Fibroblast of gingiva (primary cell): ENCODE measurements around the gene FOXD3.
A peak's percentile ranks its signal among the peaks of the same experiment; 100 is the strongest.

Source experiments
- DNase-seq: peaks from one replicate; pipeline ENCODE4 v3.0.0-alpha.2; 2011; ENCODE audit warnings: low read depth

The FOXD3 gene

DNA sequence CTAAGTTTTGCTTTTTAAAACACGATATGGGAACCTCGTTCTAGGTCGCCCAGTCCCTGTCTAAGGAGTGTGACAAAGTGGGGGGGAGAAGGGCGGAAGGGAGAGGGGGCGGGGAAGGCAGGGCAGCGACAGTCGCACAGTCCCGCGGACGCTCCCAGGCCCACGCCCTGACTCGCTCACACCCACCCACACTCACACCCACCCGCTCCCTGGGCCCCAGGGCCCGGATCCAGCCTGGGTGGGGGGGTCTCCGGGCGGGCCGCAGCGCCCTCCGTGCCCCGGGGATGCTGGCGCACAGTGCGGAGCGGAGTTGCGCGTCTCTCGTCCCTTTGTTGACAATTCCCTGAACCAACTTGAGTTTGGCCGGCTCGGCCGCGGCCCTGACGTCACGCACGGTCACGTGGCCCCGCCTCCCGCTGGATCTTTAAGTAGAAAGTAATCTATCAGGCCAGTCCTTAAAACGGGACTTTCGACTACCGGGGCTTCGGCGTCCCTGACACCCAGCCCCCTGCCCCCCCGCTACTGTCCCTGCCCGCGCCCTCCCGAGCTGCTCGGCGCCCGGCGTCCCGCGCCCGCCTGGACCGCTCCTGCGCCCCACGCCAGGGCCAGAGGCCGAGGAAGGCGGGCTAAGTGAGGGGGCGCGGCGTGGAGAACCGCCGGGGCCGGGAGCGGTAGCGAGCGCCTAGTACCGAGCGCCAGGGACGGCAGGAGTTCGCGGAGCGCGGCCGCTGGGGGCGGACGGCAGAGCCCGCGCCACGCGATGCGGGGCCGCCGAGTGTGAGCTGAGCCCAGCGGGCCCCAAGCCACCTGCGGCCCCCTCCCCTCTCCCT is at the start of gene FOXD3:
FOXD3 (plus strand) TSS at position 454 of the 830 bp plus-strand sequence. CDS start 492 bp downstream, outside the sequence.
- DNase-seq, result peak; percentile 31

DNA sequence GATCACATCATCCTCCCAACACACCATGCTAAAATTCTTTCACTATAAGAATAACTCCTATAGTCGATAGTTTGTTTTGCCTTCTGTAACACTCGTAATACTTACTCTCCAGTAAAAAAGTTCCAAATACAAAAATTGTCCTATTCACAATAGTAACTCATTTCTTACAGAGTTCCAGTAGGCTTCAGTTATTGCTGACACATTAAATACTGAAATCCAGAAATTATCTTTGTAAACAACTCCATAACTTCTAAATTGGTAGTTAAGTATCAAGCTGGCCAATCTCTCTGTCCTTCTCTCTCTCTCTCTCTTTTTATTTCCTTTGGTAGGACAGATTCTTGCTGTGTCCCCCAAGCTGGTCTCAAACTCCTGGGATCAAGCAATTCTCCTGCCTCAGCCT is 49.6 kb upstream of the FOXD3 start:
- DNase-seq, result no peak

DNA sequence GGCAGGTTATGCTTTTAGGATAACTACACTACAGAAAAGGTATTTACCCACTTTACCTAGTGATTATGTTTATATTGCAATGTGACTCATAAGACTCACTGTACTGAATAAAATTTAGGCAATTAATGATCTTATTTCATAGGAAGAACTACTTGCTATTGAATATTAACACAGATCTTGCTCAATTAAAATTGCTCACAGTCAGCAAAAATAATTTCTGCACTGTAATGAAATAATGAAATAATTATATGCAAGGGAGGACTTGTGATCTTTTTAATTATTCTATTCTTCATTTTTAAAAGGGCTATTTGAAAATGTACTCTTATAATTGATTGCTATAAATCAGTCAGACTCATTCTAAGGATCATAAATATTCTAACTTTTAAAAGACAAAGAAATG is 48.0 kb upstream of the FOXD3 start:
- no peak for DNase-seq

DNA sequence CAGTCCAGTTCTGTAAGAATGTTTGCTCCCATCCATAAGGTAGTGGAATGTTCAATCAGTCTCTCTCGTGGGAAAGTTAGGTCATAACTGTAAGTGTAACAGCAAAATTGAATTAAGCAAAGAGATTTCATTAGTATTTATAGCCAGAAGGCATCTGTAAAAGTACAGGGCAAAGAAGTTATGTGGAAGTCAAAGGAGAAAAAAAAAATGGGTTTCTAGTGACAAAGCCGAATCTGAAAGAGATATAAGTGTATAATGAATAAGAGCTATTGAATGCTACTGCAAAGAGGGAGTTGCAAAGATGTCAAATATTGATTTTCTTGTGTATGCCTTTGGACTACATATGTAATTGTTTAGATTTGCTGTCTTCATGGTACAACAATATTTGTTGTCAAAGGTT is 47.4 kb upstream of the FOXD3 start:
- no peak for DNase-seq

DNA sequence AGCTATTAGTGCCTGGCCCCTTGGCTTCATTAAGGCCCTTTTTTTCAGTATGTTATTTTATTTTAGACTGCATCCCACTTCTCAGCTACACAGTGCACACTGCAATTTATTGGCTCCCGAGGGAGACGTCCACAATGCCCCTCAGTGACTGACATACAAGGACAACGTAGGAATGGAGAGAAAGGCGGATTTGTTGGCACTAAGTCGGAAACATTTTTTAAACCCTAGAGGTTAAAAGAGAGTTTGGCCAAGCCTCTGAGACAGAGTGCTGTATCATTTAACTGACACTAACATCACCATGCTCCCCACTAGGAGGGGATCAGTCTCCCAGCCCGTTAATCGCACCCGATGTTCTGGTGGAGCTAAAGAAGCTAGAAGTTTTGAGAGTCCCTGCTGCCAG is 45.7 kb upstream of the FOXD3 start:
- DNase-seq, result no peak

DNA sequence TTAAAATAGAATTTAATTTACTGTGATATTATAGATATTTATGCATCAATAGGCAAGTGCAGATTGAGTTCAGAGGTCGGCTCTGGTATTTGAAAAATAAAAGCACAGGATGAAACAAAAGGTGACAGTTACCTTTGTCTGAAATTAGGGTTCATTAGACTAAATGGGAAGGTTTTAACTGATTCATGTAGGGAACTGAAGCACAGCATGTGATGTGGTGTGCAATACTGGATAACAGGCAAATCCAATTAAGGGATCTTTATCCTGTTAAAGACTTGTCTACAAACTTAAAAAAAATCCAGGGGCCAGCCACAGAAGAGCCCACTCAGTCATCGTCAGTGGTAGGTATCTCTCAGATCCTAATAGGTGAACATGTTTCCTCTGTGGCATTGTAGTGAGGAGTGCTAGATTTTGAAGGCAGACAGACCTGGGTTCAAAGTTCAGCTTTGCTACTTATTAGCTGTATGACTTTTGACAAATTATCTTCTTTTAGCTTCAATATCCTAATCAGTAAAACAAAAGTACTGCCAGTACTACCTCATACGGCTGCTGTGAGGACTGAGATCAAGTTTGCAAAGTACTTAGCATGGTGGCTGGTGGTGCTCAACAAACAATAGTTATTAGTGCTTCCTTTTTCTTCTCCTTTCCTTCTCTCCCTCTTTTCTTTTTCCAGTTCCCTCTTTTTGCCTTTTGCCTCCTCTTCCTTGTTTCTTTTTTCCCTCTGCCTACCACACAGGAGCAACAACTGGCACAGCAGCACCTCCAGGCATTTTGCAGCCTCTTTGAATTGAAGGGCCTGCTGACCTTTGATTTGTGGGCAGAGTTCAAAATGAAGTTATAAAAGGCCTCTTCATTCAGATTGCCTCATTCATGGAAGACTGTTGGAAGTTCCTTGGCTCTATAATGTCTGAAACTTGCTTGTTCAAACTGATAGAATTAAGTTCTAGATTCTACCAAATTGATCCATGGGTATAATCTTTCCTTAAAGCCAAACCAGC is 44.9 kb upstream of the FOXD3 start:
- DNase-seq, result no peak

DNA sequence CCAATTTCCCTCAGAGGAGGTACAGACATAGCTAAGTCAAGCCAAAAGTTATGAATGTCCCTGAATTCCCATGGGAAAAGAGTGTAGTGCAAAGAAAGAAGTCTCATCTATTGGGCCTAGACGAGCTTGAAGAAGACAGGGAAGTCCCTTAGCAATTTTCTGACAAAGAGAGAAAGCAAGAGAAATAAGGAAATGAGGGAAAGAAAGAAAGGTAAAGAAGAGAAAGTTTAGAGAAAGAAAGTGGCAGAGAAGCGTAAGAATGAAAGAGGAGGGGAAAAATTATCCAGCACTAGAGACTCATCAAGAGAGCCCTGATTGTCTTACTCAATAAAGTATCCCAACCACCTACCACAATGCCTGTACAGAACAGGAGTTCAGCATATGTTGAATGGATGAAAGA is 40.6 kb upstream of the FOXD3 start:
- DNase-seq, result no peak

DNA sequence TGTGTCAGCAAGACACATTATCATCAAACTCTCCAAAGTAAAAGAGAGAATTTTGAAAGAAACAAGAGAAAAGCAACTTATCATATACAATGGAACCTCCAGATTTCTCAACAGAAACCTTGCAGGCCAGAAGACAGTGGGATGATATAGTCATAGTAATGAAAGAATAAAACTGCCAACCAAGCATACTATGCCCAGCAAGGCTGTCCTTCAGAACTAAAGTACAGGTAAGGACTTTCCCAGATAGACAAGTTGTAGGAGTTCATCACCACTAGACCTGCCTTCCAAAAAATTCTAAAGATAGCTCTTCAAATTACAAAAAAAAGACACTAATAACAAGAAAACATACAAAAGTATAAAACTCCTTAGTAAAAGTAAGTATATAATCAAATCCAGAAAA is 33.2 kb upstream of the FOXD3 start:
- no peak for DNase-seq

DNA sequence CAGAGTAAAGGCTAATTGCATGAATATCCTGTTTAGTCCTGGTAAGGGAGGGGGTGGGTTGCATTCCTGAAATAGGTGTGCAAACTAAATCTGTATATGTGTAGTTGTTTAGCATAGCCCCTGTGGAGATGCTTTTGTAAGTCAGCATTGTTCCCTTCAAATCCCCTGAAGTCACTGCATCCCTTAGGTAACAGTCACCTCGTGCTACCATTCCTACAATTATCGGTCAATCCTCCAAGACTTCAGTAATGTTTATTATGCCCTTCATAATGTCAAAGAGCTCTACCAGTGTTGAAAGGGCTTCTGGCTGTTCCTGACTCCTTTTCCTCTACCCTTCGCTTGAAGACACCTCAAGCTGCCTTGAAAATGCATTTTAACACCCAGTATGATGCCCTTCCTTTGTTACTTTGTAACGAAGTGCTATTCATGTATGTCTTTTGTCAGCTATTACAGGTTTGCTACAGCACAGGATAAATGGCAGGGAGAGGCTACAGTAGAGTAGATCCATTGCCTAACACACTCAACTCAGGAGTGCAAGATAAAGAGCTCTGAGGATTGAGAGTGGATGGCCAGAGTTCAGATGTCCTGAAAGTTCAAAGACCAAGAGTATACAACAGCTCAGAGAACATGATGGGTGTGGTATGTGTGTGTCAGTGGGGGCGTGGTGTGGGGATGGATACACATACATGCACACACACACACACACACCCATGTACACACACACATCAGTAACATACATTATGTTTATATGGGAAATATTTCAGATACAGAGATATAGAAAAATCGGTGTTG is 27.4 kb upstream of the FOXD3 start:
- DNase-seq, result no peak

DNA sequence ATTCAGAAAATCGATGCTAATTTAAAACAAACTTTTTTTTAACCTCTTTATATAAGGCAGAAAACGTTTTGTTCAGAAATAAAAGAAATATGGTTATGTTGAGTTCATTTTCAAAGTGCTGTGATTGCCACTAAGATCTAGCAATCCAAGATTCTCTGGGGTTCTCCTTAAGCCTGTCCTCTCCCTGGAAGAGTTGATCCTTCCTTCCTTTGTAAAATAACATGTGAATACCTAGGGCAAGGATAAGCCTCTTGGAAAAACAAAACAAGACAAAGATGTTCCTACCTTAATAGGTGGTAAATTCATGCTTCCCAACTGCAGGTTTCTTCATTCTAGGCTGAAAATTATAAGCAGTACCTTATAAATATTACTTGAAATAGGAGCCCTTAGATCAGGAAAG is 18.0 kb upstream of the FOXD3 start:
- no peak for DNase-seq

DNA sequence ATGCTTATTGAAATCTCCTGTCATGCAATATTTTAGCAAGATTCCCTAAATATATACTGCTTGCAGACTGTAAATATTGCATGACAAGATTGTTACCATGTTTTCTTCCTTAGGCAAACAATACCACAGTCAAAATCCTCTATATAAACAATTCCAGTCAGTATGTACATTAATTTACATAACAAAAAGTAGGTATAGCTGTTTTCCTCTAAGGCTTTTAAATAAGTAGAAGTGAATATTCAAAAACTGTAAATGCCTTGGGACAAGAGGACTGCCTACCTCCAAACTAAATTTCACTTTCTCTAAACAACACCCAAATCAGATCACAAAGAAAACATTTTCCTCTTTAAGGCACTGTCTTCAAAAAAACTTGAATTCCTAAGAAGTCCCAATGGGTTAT is 17.3 kb upstream of the FOXD3 start:
- DNase-seq, result no peak

DNA sequence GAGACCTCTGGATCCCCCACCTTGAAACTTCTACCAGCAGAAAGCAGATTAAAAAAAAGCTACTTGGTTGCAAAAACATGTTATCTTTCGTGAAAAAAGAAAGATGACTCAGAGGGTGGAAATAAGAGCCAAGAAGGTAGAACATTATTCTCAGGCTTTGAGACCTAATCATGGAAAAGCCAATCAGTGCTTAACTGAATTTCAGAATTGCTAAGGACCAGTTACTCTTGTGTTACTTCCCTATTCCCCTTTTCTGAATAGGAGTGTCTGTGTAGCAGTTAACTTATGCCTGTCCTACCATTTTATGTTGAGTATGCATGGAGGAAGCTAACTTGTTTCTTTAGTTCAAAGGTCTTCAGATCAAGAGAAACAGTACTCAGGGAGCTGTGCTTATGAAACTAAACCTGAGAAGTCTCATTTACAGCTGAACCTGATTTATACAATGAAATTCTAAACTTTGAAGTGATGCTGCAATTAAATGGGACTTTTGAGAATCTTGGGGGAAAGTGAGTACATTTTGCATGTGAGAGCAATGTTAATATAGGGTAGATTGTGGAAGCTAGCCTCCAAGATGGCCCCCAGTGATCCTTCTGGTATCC is 15.1 kb upstream of the FOXD3 start:
- DNase-seq, result no peak

DNA sequence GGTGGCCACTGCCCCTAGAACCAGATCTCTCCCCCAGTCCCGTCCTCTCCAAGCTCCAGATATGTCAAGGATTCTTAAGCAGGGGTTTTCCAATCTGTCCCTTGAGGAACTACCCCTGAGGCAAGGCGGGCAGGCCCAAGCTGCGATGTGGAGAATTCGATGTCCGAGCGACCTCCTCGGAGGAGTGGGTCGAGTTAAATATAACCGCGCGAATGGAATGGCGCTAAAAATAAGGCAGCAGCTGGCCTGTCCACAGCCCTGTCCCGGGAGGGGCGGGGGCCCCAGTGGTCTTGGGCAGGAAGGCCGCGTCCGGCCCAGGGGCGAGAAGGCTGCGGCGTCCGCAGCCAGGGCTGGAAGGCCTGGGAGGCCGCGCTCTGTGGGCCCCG is 5.8 kb upstream of the FOXD3 start:
- no peak for DNase-seq

DNA sequence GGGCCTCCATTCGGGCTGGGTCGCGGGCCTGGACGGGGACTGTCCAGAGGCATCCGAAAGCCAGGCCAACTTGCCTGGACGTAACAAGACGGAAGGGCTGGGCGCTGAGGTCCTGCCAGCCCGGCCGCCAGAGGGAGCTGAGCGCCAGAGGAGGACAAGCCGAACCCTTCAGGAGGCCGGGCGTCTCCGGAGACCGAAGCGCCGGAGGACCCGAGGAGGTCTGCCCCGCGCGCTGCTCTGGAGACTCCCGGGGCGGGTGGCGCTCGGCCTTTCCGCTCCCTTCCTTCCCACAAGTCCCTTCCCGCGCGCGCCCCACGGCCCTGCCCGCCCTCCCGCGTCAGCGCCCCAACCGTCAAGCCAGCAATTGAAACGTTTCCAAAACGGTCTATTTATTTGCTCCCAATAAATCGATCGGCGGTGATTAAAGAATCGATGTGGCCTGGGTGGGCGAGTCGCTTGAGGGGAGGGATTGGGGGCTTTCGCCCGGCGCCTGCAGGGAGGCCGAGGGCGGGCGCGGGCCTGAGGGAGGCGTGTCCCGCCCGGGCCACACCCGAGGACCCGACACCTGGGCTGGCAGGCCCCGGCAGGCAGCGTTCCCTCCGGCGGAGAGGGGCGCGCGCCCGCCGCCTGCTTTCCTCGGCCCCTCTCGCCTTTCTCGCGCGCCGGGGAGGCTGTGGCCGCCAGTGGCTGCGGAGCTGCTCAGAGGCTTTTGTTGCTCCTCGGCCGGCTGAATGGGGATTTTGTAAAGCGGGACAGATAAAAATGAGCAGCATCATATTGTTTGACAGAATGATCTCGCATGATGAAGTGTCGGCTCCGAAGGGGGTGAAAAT is 5.2 kb upstream of the FOXD3 start:
- peak; percentile 39 for DNase-seq

DNA sequence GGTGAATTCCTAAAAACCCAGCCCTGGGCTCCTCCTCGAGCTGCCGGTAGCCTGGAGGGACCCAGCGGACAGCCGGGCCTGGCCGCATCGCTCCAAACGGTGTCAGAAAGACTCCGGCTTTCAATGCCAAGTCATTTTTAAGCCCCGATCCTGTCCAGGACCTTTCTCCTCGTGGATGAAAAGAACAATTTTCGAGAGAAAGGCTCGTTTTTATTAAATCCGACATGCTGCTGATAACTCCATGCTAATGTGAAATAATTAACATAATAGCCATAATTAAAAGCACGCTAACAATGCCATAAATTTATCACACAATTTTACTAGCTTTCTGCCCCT is 4.6 kb upstream of the FOXD3 start:
- DNase-seq, result no peak

DNA sequence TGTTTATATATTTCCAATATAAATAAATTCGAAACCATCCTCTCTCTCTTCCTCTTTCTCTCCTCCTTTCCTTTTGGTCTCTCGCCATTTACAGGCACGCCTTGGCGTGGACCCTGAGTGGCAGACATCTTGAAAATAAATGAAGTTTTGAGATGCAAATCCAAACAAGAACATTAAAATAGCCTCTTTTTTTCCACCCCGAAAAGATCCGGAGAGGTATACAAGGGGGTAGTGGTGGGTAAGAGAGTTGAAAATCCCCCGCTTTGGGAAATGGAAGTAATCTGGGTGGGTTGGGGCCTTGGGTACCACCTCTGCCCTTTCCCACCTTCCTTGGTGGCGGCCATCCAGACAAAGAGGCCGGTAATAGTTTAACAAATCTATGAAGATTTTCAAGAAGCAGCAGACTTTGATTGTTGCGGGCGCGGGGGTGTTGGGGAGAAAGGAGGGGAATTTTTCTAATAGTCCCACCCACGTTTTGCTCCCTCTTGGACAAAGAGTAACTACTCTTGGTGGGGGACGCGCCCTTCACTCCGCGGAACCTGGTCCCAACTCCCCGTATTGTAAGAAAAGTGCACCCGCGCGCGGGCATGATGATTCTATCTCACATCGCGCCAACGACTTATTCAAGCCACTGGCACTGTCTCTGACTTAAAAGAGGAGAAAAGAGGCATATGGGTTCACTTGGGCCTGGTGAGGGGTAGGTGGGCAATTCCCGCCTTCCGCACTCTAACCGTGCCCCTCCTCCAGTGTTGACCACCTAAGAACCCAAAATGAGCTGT is 4.0 kb upstream of the FOXD3 start:
- no peak for DNase-seq

DNA sequence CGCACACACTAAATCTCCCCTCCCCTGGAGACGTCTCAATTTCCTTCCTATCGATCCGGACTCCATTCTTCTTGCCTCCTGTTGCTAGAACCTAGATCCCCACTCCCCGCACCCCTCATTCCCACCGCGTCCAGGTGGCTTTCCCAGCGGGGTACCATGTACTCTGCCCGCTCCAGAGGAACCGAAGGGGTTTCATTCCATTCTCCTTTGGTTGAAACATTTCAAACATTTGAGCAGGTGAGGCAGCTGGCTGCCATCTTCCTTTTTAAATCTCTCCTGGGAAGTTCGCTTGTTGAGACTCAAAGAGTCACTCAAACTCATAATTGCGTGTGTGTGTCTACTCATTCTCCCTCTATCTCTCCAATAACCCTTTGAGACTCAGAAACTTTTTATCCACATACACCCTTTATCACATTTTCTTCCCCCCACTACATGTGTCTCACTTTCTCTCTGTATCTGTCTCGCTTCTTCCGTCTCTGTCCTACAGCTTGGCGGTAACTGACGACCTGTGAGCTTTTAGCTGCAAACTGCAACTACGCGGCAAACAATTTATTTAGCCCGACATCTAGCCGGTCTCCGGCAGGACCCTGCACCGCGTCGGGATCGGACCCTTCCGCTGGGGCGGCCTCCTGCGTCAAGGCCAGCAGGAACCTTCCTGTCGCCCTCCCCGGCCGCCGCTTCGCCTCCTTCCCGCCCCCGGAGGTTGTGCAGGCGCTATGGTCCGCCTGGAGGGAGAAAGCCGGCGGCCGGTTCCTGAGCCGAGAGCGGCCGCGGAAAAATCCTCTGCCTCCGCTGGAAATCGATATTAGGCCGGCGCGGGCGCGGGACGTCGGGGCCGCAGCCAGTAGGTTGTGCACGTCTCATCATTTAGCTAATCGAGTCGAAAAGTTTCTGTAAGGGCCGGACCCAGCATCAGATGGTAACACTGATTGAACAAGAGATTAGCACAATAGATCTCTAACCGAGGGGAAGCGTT is 3.0 kb upstream of the FOXD3 start:
- DNase-seq, result no peak

DNA sequence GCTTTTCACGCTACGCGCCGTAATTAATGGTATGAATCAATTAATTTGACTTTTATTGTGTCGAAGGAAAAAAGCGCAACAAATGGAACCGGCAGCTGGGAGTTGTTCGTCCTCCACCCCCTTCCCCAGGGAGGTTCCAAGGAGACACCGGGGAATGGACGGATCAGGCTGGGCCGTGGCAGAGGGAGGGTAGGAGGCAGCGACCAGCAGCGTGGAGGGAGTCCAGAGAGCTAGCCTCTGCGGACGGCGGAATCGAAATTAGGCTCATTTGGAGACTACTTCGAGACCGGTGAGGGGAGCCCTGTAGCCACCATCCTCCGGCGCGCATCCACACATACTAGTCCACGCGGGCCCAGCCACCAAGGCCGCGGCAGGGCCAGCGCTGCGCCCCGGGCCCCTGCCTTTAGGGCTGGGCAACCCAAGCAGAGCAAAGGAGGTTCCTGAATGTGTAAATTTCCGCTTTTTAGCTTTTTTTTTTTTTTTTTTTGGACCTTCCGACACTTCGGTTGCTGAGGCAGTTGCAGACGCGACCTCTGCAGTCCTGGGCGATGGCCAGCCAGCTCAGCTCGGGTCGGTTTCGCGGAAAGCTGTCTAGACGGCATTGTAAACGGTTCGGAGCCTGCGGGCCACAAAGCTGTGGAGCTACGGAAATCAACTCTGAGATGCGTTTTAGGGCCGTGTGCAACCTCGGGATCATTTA is 2.2 kb upstream of the FOXD3 start:
- DNase-seq, result no peak
